MCF 10A (cell line): ENCODE measurements around the gene CRB2. TPM values are rescaled to one million over a fixed set of nuclear protein-coding genes. Genes with fewer than 3 reads are reported as not detected.

Source experiments
- BruUV-seq: library from RNA; stranded (reverse); fragments of 400-500 nt; replicated peaks from 2 replicates; lab custom pipeline; 2021; lab: Mats Ljungman, UMichigan
- CTCF ChIA-PET: fragments of 300-600 bp; sonication (Branson Sonifier 250); formaldehyde crosslinking; extraction: SDS; loops from one replicate; lab custom pipeline; 2021; ENCODE audit warnings: antibody characterized with exemption, inconsistent platforms; lab: Yijun Ruan, JAX
- POLR2A ChIA-PET: fragments of 300-600, 350-650 bp; sonication (Branson Sonifier 250); formaldehyde crosslinking; extraction: SDS; loops from one replicate; lab custom pipeline; 2020; ENCODE audit warnings: antibody characterized with exemption, inconsistent platforms; lab: Yijun Ruan, JAX
- DNase-seq: peaks from one replicate; pipeline ENCODE4 v3.0.0-alpha.2; 2018; ENCODE audit not compliant: unreplicated experiment
- H3K27ac Mint-ChIP-seq: one replicate; pipeline ENCODE4 v1.8.0; 2022; ENCODE audit warnings: mild to moderate bottlenecking, low read depth, mixed read lengths; ENCODE audit not compliant: unreplicated experiment
- H3K27me3 Mint-ChIP-seq: one replicate; pipeline ENCODE4 v1.8.0; 2022; ENCODE audit warnings: mixed read lengths; ENCODE audit not compliant: insufficient read depth, unreplicated experiment
- H3K36me3 Mint-ChIP-seq: one replicate; pipeline ENCODE4 v1.8.0; 2022; ENCODE audit warnings: mild to moderate bottlenecking, moderate library complexity, mixed read lengths; ENCODE audit not compliant: insufficient read depth, unreplicated experiment
- H3K4me1 Mint-ChIP-seq: one replicate; pipeline ENCODE4 v1.8.0; 2022; ENCODE audit warnings: mixed read lengths; ENCODE audit not compliant: insufficient read depth, unreplicated experiment
- H3K4me3 Mint-ChIP-seq: one replicate; pipeline ENCODE4 v1.8.0; 2022; ENCODE audit warnings: mild to moderate bottlenecking, moderate library complexity, mixed read lengths; ENCODE audit not compliant: unreplicated experiment
- H3K9me3 Mint-ChIP-seq: one replicate; pipeline ENCODE4 v1.8.0; 2022; ENCODE audit warnings: mixed read lengths; ENCODE audit not compliant: unreplicated experiment
- intact Hi-C: fragments of 100-400 bp; cut with micrococcal nuclease; formaldehyde crosslinking; loops from 2 replicates; pipeline ENCODE4 v1.14.1; 2022
- total RNA-seq: library from RNA; stranded (reverse); gene quantifications from 2 replicates; pipeline ENCODE4 v1.2.3, GENCODE V29; 2022
- TF ChIP-seq, protein P1 (sequence below): fragments of 200-600 bp; IDR thresholded peaks from one replicate; pipeline ENCODE4 v1.8.0; 2022; ENCODE audit warnings: antibody characterized with exemption, mild to moderate bottlenecking; ENCODE audit not compliant: unreplicated experiment

CRB2 gene
- total RNA-seq, 1 experiment from 2014 or later = not detected

DNA sequence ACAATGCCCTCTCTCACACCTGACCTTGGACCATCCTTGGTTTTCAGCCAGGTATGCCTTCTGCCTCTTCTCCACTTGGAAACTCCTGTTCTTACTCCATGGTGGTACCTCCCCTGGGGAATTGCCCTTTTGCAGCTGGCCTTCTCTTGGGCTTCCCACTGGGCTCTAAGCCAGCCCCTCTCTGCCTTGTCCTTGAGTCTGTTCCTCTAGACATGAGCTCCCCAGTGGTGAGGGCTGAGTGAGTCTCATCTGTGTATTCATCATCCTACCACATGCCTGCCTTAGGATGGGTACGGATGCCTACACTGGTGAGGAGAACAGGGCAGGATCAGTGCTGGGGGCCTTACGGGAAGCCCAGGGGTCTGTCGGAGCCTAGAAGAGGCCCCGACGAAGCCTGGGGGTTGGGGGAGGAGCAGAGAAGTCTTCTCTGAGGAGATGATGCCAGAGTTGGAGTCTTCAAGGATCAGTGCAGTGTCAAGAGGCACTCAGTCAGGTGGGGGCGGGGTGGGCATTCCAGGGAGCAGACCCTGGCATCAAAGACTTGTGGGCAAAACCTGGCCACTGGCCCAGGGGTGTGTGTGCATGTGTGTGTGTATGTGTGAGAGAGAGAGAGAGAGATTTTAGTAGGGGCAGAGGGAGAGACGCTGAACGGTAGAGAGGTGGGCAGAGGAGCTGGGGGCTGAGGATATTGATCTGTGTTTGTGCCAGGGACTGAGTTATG lies 5.2 kb upstream of the CRB2 start:
- no peaks in the 10 kb centered on the region for H3K9me3 Mint-ChIP-seq
- no peak overlapping the region for H3K27ac Mint-ChIP-seq
- TF ChIP-seq, protein P1, sequence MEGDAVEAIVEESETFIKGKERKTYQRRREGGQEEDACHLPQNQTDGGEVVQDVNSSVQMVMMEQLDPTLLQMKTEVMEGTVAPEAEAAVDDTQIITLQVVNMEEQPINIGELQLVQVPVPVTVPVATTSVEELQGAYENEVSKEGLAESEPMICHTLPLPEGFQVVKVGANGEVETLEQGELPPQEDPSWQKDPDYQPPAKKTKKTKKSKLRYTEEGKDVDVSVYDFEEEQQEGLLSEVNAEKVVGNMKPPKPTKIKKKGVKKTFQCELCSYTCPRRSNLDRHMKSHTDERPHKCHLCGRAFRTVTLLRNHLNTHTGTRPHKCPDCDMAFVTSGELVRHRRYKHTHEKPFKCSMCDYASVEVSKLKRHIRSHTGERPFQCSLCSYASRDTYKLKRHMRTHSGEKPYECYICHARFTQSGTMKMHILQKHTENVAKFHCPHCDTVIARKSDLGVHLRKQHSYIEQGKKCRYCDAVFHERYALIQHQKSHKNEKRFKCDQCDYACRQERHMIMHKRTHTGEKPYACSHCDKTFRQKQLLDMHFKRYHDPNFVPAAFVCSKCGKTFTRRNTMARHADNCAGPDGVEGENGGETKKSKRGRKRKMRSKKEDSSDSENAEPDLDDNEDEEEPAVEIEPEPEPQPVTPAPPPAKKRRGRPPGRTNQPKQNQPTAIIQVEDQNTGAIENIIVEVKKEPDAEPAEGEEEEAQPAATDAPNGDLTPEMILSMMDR = no peak
- no peak overlapping the region for H3K4me3 Mint-ChIP-seq
- POLR2A ChIA-PET = interaction anchor here (0.6 kb wide), 1 partner anchor 582 kb away, joined by 3 read pairs; no protein-coding TSS in a partner anchor
- no peaks in the 10 kb centered on the region for H3K36me3 Mint-ChIP-seq
- H3K27me3 Mint-ChIP-seq = peaks cover 51% of the 10 kb centered on the region
- DNase-seq = no peak
- intact Hi-C loops = loop anchor here (1.0 to 5.0 kb wide), 4 partner anchors 248 to 886 kb away; no protein-coding TSS in a partner anchor
- no TSS peak for BruUV-seq
- peaks cover 6% of the 10 kb centered on the region for H3K4me1 Mint-ChIP-seq
- CTCF ChIA-PET = interaction anchor here (0.6 to 3.8 kb wide), 35 partner anchors 9 to 1777 kb away, joined by 3 to 88 read pairs (median 4); no protein-coding TSS in a partner anchor

DNA sequence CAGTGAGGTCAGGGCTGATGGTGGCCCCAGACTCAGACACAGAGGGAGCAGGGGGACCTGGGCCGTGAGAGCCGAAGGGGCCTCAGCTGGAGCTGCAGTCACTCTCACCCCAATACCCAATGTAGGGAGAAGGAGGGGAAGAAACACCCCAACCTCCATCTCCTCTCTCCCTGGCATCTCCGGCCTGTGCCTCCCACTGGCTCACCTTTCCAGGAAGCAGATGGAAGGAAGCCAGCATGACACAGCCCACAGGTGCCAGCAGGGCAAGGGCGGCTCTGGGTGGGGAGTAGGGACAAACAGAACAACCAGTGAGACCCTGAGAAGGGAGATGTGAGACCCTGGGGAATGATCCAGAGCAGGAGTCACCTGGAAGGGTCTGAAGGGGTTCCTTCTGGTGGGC lies 3.0 kb upstream of the CRB2 start:
- H3K9me3 Mint-ChIP-seq = no peaks in the 10 kb centered on the region
- peaks cover 5% of the 10 kb centered on the region for H3K4me1 Mint-ChIP-seq
- H3K27me3 Mint-ChIP-seq = peaks cover 51% of the 10 kb centered on the region
- CTCF ChIA-PET = interaction anchor here (0.6 to 1.9 kb wide), 8 partner anchors 14 to 1506 kb away, joined by 3 to 5 read pairs (median 3); no protein-coding TSS in a partner anchor
- DNase-seq = peak; percentile 31
- intact Hi-C loops = loop anchor here (5.0 kb wide), 1 partner anchor 361 kb away; no protein-coding TSS in a partner anchor
- no peak overlapping the region for H3K27ac Mint-ChIP-seq
- no TSS peak for BruUV-seq
- POLR2A ChIA-PET = no interaction called here
- H3K4me3 Mint-ChIP-seq = no peak overlapping the region
- TF ChIP-seq, protein P1 = no peak
- no peaks in the 10 kb centered on the region for H3K36me3 Mint-ChIP-seq

DNA sequence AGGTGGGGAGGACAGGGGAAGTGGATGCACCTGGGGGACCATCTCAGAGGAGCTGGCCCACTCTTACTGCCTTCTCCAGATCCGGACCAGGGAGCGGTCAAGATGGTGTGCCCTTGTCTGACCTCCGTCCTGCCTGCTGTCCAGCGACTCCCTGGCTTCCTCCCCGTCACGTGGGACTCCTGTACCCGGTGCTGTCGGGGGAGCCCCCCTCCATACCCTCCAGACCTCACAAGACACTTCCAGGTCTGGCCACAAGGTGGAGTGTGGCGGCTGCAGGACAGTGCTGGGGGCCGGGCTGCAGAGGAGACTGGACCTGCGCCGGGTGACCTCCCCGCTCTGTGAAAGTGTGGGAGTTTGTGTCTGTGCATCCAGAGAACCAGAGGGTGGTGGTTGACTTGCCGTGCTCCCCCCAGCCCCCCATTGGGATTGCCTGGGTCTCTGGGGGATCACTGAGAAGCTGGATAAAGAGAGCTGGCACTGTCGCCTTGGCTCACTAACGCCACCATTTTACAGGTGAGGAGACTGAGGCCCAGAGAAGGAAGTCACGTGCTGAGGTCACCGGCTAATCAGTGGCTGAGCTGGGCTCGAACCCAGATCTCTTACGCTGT lies 1.9 kb upstream of the CRB2 start:
- H3K4me1 Mint-ChIP-seq = peaks cover 5% of the 10 kb centered on the region
- no peak overlapping the region for H3K4me3 Mint-ChIP-seq

More for the DNA sequence above, 1.9 kb upstream of the CRB2 start:
- peaks cover 51% of the 10 kb centered on the region for H3K27me3 Mint-ChIP-seq
- no peaks in the 10 kb centered on the region for H3K9me3 Mint-ChIP-seq
- TF ChIP-seq, protein P1 = peak; percentile 80
- intact Hi-C loops = loop anchor here (1.0 to 5.0 kb wide), 2 partner anchors 31 to 362 kb away; no protein-coding TSS in a partner anchor
- BruUV-seq = no TSS peak
- ChIA-PET CTCF (interaction anchor here (0.5 to 2.0 kb wide), 20 partner anchors 9 to 266 kb away, joined by 3 to 8 read pairs (median 3); no protein-coding TSS in a partner anchor), POLR2A (no interaction called here)
- H3K36me3 Mint-ChIP-seq = no peaks in the 10 kb centered on the region
- DNase-seq = peak; percentile 59
- no peak overlapping the region for H3K27ac Mint-ChIP-seq
